Left renal pelvis (tissue), 4 donors: ENCODE measurements around the gene RPL32. TPM values are rescaled to one million over a fixed set of nuclear protein-coding genes. Genes with fewer than 3 reads are reported as not detected.

Experiments used
- polyA plus RNA-seq, 4 donors: library from polyadenylated mRNA; unstranded; fragments of 120-200 nt; gene quantifications; one replicate each; pipeline ENCODE4 v1.2.1, GENCODE V29; 2013; ENCODE audit not compliant: insufficient read length in 4 of 4

Gene RPL32
- polyA plus RNA-seq, 4 donors = 2,073 to 2,338 (median 2,152) TPM

Other genes starting within 250 kb of the RPL32 start
- 100 to 1,000 TPM in 3 of 4 donors, 10 to 100 TPM in 1; 99.4 to 144 (median 112) TPM for gene RAF1, start 177.4 kb downstream of the RPL32 start, polyA plus RNA-seq
- gene TMEM40, start 82.3 kb downstream of the RPL32 start, polyA plus RNA-seq = 1 to 10 TPM in 3 of 4 donors, under 1 TPM in 1; 0.38 to 3.4 (median 1.7) TPM
- gene CAND2, start 44.9 kb downstream of the RPL32 start, polyA plus RNA-seq = 10 to 100 TPM in 2 of 4 donors, 1 to 10 TPM in 2; 7.1 to 12.4 (median 9.2) TPM
- 10 to 100 TPM; 27.2 to 45.5 (median 34.7) TPM for gene IQSEC1, start 231.9 kb upstream of the RPL32 start, polyA plus RNA-seq